ENCODE data around the gene LYZ.

LYZ gene

DNA sequence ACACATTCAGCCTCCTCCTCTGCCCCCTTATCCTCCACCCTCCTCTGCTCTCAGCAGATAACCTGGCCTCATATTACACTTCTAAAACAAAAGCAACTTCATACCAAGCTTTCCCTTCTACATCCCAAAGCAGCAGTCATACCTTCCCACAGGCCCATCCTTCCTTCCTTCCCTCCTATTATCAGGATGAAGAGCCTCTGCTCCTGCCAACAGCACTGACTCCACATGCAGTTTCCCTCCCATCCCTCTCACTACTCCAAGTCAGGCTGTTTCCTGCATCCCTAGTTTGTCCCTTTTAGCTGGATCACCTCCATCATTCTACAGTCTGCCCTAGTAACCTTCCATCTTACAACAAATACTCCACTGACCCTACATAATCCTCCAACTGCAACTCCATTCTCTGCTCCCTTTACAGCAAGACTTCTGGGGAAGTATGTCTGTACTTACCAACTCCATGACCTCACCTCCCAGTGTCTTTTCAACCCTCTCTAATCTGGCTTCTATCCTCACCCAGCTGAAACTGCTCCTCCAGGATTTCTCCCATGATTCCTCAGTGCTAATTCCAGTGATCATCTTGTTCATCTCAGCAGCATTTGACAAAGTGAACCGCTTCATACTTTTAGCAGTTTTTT is 6.5 kb downstream of the LYZ start:
- Histone ChIP-seq H3K27ac (ENCODE audit: low read length) (no peak overlapping the region), H3K4me1 (ENCODE audit: control insufficient read depth in 1 of 2, insufficient read depth in 2 of 2, low read length in 2 of 2) (peaks cover 0 to 7% of the 10 kb centered on the region in 2 donors), H3K27me3 (ENCODE audit: low read depth, low read length) (no peaks in the 10 kb centered on the region)

DNA sequence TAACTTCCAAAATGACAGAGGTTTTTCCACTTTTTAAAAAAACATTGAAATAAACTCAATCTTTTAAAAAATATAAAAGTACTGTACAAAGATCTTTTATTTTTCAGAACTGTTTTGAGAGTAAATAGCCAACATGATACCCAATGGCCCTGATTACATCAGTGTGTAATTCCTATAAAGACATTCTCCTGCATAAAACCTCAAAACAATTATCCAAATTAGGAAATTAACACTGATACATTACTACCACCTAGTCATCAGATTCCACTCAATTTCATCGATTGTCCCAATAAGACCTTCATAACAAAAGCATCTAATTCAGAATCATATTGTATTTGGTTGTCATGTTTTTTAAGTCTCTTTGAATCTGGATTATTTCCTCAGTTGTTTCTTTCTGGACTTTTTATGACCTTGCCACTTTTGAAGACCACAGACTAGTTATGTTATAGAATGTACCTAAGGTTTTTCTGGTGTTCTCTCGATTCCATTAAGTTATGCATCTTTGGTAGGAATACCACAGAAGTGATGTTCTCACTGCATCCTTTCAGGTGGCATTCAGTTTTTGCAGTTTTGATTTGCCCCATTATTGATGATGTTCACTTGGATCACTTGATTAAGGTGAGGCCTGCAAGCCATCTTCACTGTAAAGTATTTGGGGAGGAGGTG is 7.3 kb downstream of the LYZ start:
- no peak overlapping the region for H3K27ac ChIP-seq (ENCODE audit: low read length)
- H3K27me3 ChIP-seq (ENCODE audit: low read depth, low read length) = no peaks in the 10 kb centered on the region
- H3K4me1 ChIP-seq (ENCODE audit: control insufficient read depth in 1 of 2, insufficient read depth in 2 of 2, low read length in 2 of 2) = peaks cover 0 to 10% of the 10 kb centered on the region in 2 donors
- H3K4me3 ChIP-seq (ENCODE audit: low read depth in 1 of 2, low read length in 2 of 2) = no peak overlapping the region
- no peaks in the 10 kb centered on the region for H3K36me3 ChIP-seq (ENCODE audit: control insufficient read depth in 1 of 2, insufficient read depth in 2 of 2, low read length in 2 of 2)
- no peaks in the 10 kb centered on the region for H3K9me3 ChIP-seq (ENCODE audit: control insufficient read depth in 1 of 2, low read length in 2 of 2)

More for the DNA sequence above, 6.5 kb downstream of the LYZ start:
- Histone ChIP-seq H3K4me3 (ENCODE audit: low read depth in 1 of 2, low read length in 2 of 2) (no peak overlapping the region), H3K9me3 (ENCODE audit: control insufficient read depth in 1 of 2, low read length in 2 of 2) (no peaks in the 10 kb centered on the region), H3K36me3 (ENCODE audit: control insufficient read depth in 1 of 2, insufficient read depth in 2 of 2, low read length in 2 of 2) (no peaks in the 10 kb centered on the region)

DNA sequence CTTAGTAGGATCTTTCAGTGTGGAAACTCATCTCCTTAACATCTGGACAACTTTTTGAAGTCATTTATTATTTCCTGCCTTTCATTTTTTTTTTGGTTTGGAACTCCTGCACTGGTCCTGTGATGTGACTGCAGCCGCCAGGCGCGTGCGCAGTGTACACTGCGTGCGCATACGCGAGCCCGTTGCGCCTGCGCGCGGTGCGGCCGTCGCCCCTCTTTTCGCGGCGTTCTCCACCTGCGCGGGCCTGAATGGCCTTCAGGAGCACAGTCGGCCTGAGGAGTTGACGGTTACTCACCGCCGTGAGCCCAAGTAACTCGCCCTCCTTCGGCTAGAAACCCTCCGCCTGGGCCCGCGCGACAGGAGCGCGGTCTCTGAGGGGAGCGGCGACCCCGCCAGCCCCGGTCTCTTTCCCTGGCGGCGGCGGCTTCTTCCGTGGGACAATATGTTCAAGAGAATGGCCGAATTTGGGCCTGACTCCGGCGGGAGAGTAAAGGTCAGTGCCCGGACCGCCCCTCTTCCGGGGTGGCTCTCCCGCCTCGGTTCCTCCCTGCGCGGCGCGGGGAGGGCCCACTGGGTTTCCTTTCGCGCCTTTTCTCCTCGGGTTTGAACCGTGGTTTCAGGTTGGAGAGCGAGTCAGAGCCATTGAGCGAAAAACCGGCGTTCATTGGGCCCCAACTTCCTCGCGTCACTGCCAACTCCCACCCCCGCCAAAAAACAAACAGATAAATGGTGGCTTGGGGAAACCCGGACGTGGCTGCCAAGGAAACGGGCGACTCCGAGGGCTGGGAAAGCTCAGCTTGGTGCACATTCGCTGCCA is 11.6 kb downstream of the LYZ start, which contains the start of gene YEATS4:
Gene YEATS4 (plus strand): TSS at position 213 of the 817 bp plus-strand sequence. CDS start 230 bp downstream, at position 443.
- H3K36me3 ChIP-seq (ENCODE audit: control insufficient read depth in 1 of 2, insufficient read depth in 2 of 2, low read length in 2 of 2) = peaks cover 0 to 5% of the 10 kb centered on the region in 2 donors
- H3K27ac ChIP-seq (ENCODE audit: low read length) = peak within 1 kb of the TSS; percentile 83
- no peaks in the 10 kb centered on the region for H3K9me3 ChIP-seq (ENCODE audit: control insufficient read depth in 1 of 2, low read length in 2 of 2)
- H3K27me3 ChIP-seq (ENCODE audit: low read depth, low read length) = no peaks in the 10 kb centered on the region
- peaks cover 0 to 14% of the 10 kb centered on the region in 2 donors for H3K4me1 ChIP-seq (ENCODE audit: control insufficient read depth in 1 of 2, insufficient read depth in 2 of 2, low read length in 2 of 2)
- peak within 1 kb of the TSS; percentile 90 to 91 for H3K4me3 ChIP-seq (ENCODE audit: low read depth in 1 of 2, low read length in 2 of 2)

DNA sequence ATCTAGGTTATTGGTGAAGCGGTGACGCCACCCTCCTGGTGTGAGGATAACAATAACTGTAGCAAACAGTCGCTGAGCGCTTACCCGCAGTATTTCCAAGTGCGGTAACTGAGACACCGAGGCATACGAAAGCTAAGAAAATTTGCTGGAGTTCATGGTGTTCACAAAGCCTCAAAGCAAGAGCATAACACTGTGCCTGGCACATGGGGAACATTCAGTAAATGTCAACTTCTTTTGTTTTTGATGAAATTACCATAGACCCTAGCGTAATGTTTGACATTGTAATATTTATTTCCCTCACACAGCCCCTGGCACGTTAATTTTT is 12.1 kb downstream of the LYZ start:
- H3K4me1 ChIP-seq (ENCODE audit: control insufficient read depth in 1 of 2, insufficient read depth in 2 of 2, low read length in 2 of 2) = peaks cover 0 to 14% of the 10 kb centered on the region in 2 donors
- H3K27ac ChIP-seq (ENCODE audit: low read length) = peak overlapping the region; percentile 83
- H3K27me3 ChIP-seq (ENCODE audit: low read depth, low read length) = no peaks in the 10 kb centered on the region
- H3K4me3 ChIP-seq (ENCODE audit: low read depth in 1 of 2, low read length in 2 of 2) = peak overlapping the region; percentile 90 to 91
- peaks cover 0 to 5% of the 10 kb centered on the region in 2 donors for H3K36me3 ChIP-seq (ENCODE audit: control insufficient read depth in 1 of 2, insufficient read depth in 2 of 2, low read length in 2 of 2)
- H3K9me3 ChIP-seq (ENCODE audit: control insufficient read depth in 1 of 2, low read length in 2 of 2) = no peaks in the 10 kb centered on the region

DNA sequence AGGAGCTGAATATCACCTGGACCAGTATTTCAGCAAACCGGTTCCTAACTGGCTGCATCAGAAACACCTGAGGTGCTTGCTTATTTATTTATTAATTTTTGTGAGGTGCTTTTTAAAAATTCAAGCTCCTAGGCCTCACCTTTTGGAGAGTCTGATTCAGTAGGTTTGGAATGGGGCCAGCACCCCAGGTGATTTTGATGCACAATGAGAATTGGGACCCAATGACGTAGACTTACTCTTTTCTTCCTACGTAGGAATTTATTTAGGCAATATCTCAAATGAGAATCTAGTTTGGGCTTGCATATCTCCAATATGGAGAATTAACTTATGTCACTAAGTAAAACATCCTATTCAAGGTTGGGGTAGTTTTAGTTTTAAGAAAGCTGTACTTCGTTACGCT is 18.6 kb downstream of the LYZ start:
- peaks cover 26 to 27% of the 10 kb centered on the region in 2 donors for H3K36me3 ChIP-seq (ENCODE audit: control insufficient read depth in 1 of 2, insufficient read depth in 2 of 2, low read length in 2 of 2)

DNA sequence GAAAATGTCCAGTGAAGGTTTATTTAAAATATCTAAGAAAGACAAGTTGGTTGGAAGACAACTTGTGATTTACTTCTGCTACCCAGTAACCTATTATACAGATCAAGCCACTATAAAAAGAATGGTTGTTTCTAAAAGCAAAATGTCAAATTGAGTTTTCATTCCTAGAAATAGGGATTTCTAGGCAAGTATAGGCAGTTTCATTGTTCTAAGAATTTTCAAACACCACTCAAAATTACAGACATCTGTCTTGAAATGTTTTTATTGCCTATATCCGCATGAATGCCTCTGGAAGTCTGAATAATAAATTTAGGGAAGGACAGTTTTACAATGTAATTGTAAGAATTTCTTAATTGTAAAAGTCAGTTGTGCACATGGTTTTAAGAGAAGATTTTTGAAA is 20.0 kb downstream of the LYZ start:
- peaks cover 26 to 30% of the 10 kb centered on the region in 2 donors for H3K36me3 ChIP-seq (ENCODE audit: control insufficient read depth in 1 of 2, insufficient read depth in 2 of 2, low read length in 2 of 2)
- H3K27ac ChIP-seq (ENCODE audit: low read length) = no peak overlapping the region
- no peak overlapping the region for H3K4me3 ChIP-seq (ENCODE audit: low read depth in 1 of 2, low read length in 2 of 2)
- H3K4me1 ChIP-seq (ENCODE audit: control insufficient read depth in 1 of 2, insufficient read depth in 2 of 2, low read length in 2 of 2) = no peaks in the 10 kb centered on the region
- H3K27me3 ChIP-seq (ENCODE audit: low read depth, low read length) = no peaks in the 10 kb centered on the region
- H3K9me3 ChIP-seq (ENCODE audit: control insufficient read depth in 1 of 2, low read length in 2 of 2) = no peaks in the 10 kb centered on the region

More for the DNA sequence above, 18.6 kb downstream of the LYZ start:
- Histone ChIP-seq H3K4me1 (ENCODE audit: control insufficient read depth in 1 of 2, insufficient read depth in 2 of 2, low read length in 2 of 2) (no peaks in the 10 kb centered on the region), H3K4me3 (ENCODE audit: low read depth in 1 of 2, low read length in 2 of 2) (no peak overlapping the region), H3K9me3 (ENCODE audit: control insufficient read depth in 1 of 2, low read length in 2 of 2) (no peaks in the 10 kb centered on the region), H3K27ac (ENCODE audit: low read length) (no peak overlapping the region), H3K27me3 (ENCODE audit: low read depth, low read length) (no peaks in the 10 kb centered on the region)

DNA sequence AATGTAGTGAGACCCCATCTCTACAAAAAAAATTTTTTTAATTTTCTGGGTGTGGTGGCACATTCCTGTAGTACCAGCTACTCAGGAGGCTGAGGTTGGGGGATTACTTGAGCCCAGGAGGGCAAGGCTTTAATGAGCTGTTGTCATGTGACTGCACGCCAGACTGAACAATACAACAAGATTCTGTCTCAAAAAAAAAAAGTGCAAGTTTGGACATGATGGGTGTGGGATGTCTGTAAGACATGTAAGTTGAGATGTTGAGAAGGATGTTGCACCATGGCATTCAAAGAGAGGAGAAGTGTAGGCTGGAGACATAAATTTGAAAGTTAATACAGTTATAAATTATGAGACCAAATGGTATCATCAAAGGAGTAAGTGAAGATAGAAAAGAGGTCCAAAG is 34.9 kb downstream of the LYZ start:
- H3K27ac ChIP-seq (ENCODE audit: low read length) = no peak overlapping the region
- H3K9me3 ChIP-seq (ENCODE audit: control insufficient read depth in 1 of 2, low read length in 2 of 2) = no peaks in the 10 kb centered on the region
- no peaks in the 10 kb centered on the region for H3K36me3 ChIP-seq (ENCODE audit: control insufficient read depth in 1 of 2, insufficient read depth in 2 of 2, low read length in 2 of 2)
- H3K4me1 ChIP-seq (ENCODE audit: control insufficient read depth in 1 of 2, insufficient read depth in 2 of 2, low read length in 2 of 2) = no peaks in the 10 kb centered on the region
- H3K4me3 ChIP-seq (ENCODE audit: low read depth in 1 of 2, low read length in 2 of 2) = no peak overlapping the region
- no peaks in the 10 kb centered on the region for H3K27me3 ChIP-seq (ENCODE audit: low read depth, low read length)

DNA sequence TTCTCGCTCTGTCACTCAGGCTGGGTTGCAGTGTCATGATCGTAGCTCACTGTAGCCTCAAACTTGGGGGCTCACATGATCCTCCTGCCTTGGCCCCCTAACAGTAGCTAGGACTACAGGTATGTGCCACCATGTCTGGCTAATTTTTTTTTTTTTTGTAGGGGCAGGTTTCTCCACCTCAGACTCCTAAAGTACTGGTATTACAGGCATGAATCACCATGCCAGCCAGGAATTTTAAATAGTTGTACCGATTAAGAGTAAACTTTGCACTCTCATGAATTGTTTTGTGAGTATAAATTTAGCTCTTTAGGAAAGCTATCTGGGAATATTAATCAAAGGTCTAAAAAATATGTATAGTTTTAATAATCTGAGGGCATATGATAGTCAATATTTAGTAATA is 36.9 kb downstream of the LYZ start:
- Histone ChIP-seq H3K36me3 (ENCODE audit: control insufficient read depth in 1 of 2, insufficient read depth in 2 of 2, low read length in 2 of 2) (no peaks in the 10 kb centered on the region), H3K9me3 (ENCODE audit: control insufficient read depth in 1 of 2, low read length in 2 of 2) (no peaks in the 10 kb centered on the region), H3K4me1 (ENCODE audit: control insufficient read depth in 1 of 2, insufficient read depth in 2 of 2, low read length in 2 of 2) (no peaks in the 10 kb centered on the region), H3K27ac (ENCODE audit: low read length) (no peak overlapping the region), H3K4me3 (ENCODE audit: low read depth in 1 of 2, low read length in 2 of 2) (no peak overlapping the region), H3K27me3 (ENCODE audit: low read depth, low read length) (no peaks in the 10 kb centered on the region)

DNA sequence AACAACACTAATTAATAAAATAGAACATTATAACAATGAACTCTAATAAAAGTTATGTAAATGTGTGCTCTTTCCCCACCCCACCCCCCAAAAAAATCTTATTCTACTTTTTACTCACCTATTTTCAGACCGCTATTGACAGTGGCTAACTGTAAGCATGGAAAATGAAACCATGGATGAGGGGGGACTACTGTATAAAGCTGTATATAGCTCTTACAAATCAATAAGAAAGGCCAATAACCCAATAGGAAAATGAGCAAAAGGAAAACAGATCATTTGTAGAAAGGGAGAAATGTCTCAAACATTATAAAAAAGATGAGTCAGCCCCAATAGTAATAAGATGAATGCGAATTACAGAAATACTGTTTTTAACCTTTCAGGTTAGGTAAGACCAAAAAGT is 38.7 kb downstream of the LYZ start:
- no peak overlapping the region for H3K4me3 ChIP-seq (ENCODE audit: low read depth in 1 of 2, low read length in 2 of 2)
- H3K4me1 ChIP-seq (ENCODE audit: control insufficient read depth in 1 of 2, insufficient read depth in 2 of 2, low read length in 2 of 2) = no peaks in the 10 kb centered on the region
- peaks cover 0 to 11% of the 10 kb centered on the region in 2 donors for H3K36me3 ChIP-seq (ENCODE audit: control insufficient read depth in 1 of 2, insufficient read depth in 2 of 2, low read length in 2 of 2)
- no peaks in the 10 kb centered on the region for H3K9me3 ChIP-seq (ENCODE audit: control insufficient read depth in 1 of 2, low read length in 2 of 2)
- H3K27ac ChIP-seq (ENCODE audit: low read length) = no peak overlapping the region
- H3K27me3 ChIP-seq (ENCODE audit: low read depth, low read length) = no peaks in the 10 kb centered on the region

DNA sequence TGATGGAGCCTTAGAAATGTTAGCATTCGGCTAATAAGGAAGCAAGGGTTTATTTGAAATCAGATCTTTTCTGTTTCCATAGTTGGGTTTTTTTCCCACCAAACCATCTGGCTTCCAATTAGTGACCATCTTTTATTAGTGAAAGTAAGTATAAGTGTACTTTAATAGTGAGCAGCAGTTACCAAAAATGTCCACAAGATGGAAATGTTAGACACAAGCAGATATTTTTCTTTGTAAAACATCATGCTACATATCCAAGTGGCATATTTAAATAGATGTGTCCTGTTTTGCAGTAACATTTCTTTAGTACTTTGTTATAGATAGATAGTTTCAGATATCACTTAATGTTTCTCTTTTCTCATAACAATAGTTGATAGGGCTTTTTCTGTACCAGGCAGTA is 40.2 kb downstream of the LYZ start:
- H3K4me1 ChIP-seq (ENCODE audit: control insufficient read depth in 1 of 2, insufficient read depth in 2 of 2, low read length in 2 of 2) = no peaks in the 10 kb centered on the region
- H3K9me3 ChIP-seq (ENCODE audit: control insufficient read depth in 1 of 2, low read length in 2 of 2) = no peaks in the 10 kb centered on the region

DNA sequence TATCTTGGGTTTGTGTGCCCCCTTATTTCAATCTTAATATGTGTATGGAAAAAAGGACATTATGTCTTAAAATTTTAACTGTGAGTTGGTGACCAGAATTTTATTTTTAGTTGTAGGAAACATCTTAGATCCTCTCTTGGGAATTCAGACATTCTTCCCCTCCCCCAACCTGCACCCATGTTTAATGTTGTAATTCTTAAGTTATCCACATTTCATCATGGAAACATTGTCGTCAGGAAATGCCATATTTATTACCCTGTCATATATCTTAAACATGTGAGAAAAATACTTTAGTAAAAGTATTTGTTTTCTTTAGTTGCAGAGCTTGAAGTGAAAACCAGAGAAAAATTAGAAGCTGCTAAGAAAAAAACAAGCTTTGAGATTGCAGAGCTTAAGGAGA is 41.6 kb downstream of the LYZ start:
- Histone ChIP-seq H3K9me3 (ENCODE audit: control insufficient read depth in 1 of 2, low read length in 2 of 2) (no peaks in the 10 kb centered on the region), H3K36me3 (ENCODE audit: control insufficient read depth in 1 of 2, insufficient read depth in 2 of 2, low read length in 2 of 2) (peaks cover 0 to 13% of the 10 kb centered on the region in 2 donors), H3K4me1 (ENCODE audit: control insufficient read depth in 1 of 2, insufficient read depth in 2 of 2, low read length in 2 of 2) (no peaks in the 10 kb centered on the region), H3K27me3 (ENCODE audit: low read depth, low read length) (no peaks in the 10 kb centered on the region), H3K27ac (ENCODE audit: low read length) (no peak overlapping the region), H3K4me3 (ENCODE audit: low read depth in 1 of 2, low read length in 2 of 2) (no peak overlapping the region)

More for the DNA sequence above, 40.2 kb downstream of the LYZ start:
- Histone ChIP-seq H3K4me3 (ENCODE audit: low read depth in 1 of 2, low read length in 2 of 2) (no peak overlapping the region), H3K27ac (ENCODE audit: low read length) (no peak overlapping the region), H3K27me3 (ENCODE audit: low read depth, low read length) (no peaks in the 10 kb centered on the region), H3K36me3 (ENCODE audit: control insufficient read depth in 1 of 2, insufficient read depth in 2 of 2, low read length in 2 of 2) (peaks cover 0 to 13% of the 10 kb centered on the region in 2 donors)
